Tibial nerve (tissue), 4 donors: ENCODE results near the gene C5. TPM values are rescaled to one million over a fixed set of nuclear protein-coding genes. Genes with fewer than 3 reads are reported as not detected.

ENCODE experiments used
- DNase-seq, 2 donors: peaks; one replicate each; pipeline ENCODE4 v3.0.0-alpha.2; 2019; ENCODE audit warnings: low spot score in 2 of 2
- H3K27ac ChIP-seq, 4 donors: fragments of 200-600 bp; sonication (generic) in 3 of 4; one replicate each; pipeline ENCODE4 v1.5.1; 2017 to 2019; ENCODE audit warnings: mild to moderate bottlenecking in 1 of 4
- H3K27me3 ChIP-seq, 2 donors: fragments of 200-600 bp; sonication (generic) in 1 of 2; one replicate each; pipeline versions ENCODE4 v1.5.1 to v1.6.0; 2017 to 2019
- H3K36me3 ChIP-seq, 3 donors: fragments of 200-600 bp; sonication (generic); one replicate each; pipeline ENCODE4 v1.5.1; 2018 to 2019
- H3K4me1 ChIP-seq, 4 donors: fragments of 200-600 bp; sonication (generic) in 3 of 4; one replicate each; pipeline ENCODE4 v1.5.1; 2017 to 2019
- H3K4me3 ChIP-seq, 4 donors: fragments of 200-600 bp; sonication (generic) in 3 of 4; one replicate each; pipeline ENCODE4 v1.5.1; 2017 to 2019; ENCODE audit warnings: mild to moderate bottlenecking in 1 of 4, moderate library complexity in 1 of 4
- H3K9me3 ChIP-seq, 4 donors: fragments of 200-600 bp; sonication (generic) in 3 of 4; one replicate each; pipeline ENCODE4 v1.5.1; 2017 to 2019
- EP300 ChIP-seq, 2 donors: sonication (generic); formaldehyde crosslinking; IDR thresholded peaks; one replicate each; pipeline ENCODE4 v1.6.1; 2017; ENCODE audit warnings: antibody characterized with exemption in 2 of 2, mild to moderate bottlenecking in 1 of 2
- POLR2A ChIP-seq, 2 donors: fragments of 450-650 bp; IDR thresholded peaks; one replicate each; pipeline ENCODE4 v1.6.1; 2017; ENCODE audit warnings: antibody characterized with exemption in 2 of 2, mild to moderate bottlenecking in 2 of 2, moderate library complexity in 2 of 2
- WGBS, 2 donors: methylation state at CpG; one replicate each; pipeline ENCODE4 v1.1.5; 2018; 5-methylcytosine and 5-hydroxymethylcytosine counted together
- total RNA-seq, 4 donors: library from RNA; depleted of rRNA; stranded (reverse); fragments of >200 nt; gene quantifications; one replicate each; pipeline ENCODE4 v1.1.0, GENCODE V29; 2016
- TF ChIP-seq, protein P1 (sequence below), 5 experiments: fragments of 200-600 bp in 3 of 5; fragments of 450-650 bp in 2 of 5; sonication (generic) in 3 of 5; IDR thresholded peaks; one replicate each; pipeline ENCODE4 v1.5.1; 2016 to 2019; ENCODE audit warnings: antibody characterized with exemption in 5 of 5, mild to moderate bottlenecking in 3 of 5, moderate library complexity in 2 of 5

The C5 gene
- total RNA-seq, 4 donors from 2014 or later, result 18.9 to 33.0 (median 23.2) TPM

DNA sequence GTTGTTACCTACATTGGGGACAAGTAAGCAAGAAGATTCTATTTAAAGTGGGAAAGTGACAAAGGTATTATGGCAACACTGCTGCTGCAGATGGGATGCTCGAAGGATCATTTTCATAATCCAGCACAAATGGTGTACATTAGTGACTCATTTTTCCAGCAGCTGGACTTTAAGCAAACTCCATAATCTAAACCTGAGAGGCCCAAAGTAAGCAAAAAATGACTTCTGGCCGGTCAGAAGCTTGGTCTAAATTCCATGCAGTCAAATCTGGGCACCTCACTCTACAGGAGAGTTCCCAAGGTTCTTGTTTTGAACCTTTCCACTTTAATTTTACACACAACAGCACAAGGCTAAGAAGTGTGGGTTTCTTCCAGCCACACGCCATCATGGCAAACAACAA lies 79.8 kb downstream of the C5 start:
- 69 to 76% methylated on average over 3 of the region's 3 CpGs for WGBS, 2 donors
- no peak for DNase-seq
- no peak overlapping the region for H3K27ac ChIP-seq
- H3K27me3 ChIP-seq, result no peaks in the 10 kb centered on the region
- H3K4me1 ChIP-seq, result peaks cover 0 to 17% (median 5%) of the 10 kb centered on the region in 4 donors
- H3K4me3 ChIP-seq, result no peak overlapping the region
- no peaks in the 10 kb centered on the region for H3K9me3 ChIP-seq
- TF ChIP-seq, protein P1, sequence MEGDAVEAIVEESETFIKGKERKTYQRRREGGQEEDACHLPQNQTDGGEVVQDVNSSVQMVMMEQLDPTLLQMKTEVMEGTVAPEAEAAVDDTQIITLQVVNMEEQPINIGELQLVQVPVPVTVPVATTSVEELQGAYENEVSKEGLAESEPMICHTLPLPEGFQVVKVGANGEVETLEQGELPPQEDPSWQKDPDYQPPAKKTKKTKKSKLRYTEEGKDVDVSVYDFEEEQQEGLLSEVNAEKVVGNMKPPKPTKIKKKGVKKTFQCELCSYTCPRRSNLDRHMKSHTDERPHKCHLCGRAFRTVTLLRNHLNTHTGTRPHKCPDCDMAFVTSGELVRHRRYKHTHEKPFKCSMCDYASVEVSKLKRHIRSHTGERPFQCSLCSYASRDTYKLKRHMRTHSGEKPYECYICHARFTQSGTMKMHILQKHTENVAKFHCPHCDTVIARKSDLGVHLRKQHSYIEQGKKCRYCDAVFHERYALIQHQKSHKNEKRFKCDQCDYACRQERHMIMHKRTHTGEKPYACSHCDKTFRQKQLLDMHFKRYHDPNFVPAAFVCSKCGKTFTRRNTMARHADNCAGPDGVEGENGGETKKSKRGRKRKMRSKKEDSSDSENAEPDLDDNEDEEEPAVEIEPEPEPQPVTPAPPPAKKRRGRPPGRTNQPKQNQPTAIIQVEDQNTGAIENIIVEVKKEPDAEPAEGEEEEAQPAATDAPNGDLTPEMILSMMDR (IDR thresholded peaks at IDR 0.05), result no peak
- TF ChIP-seq POLR2A (IDR thresholded peaks at IDR 0.05) (no peak), EP300 (IDR thresholded peaks at IDR 0.05) (no peak)
- H3K36me3 ChIP-seq, result peaks cover 0 to 19% (median 0%) of the 10 kb centered on the region in 3 donors

DNA sequence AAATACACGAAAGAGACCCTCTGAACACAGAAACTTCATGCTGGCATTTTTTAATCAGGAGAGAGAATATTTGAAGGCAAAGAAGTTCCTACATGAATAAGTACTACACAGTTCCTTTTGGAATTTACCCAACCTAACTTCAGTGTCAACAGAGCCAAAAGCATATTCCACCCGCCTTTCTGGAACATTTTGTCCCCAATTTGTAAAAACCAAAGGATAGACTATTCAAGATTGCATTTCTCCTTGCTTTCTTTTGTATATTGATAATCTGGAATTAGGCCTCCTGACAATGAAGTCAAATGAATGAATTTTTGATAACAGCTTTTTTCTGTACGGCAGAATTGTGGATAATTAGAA lies 84.1 kb downstream of the C5 start:
- H3K27ac ChIP-seq, result peak overlapping the region; percentile 76 to 91 (median 80)
- peak in 1 of 2 donors; percentile 20 for DNase-seq
- WGBS, 2 donors, result 21 to 38% methylated on average over 3 of the region's 3 CpGs
- no peak overlapping the region for H3K4me3 ChIP-seq
- H3K4me1 ChIP-seq, result peaks cover 0 to 23% (median 6%) of the 10 kb centered on the region in 4 donors
- no peaks in the 10 kb centered on the region for H3K27me3 ChIP-seq
- TF ChIP-seq, protein P1 (IDR thresholded peaks at IDR 0.05), result no peak
- TF ChIP-seq EP300 (IDR thresholded peaks at IDR 0.05) (peak; percentile 58 to 77), POLR2A (IDR thresholded peaks at IDR 0.05) (no peak)
- no peaks in the 10 kb centered on the region for H3K9me3 ChIP-seq
- H3K36me3 ChIP-seq, result peaks cover 0 to 29% (median 5%) of the 10 kb centered on the region in 3 donors

DNA sequence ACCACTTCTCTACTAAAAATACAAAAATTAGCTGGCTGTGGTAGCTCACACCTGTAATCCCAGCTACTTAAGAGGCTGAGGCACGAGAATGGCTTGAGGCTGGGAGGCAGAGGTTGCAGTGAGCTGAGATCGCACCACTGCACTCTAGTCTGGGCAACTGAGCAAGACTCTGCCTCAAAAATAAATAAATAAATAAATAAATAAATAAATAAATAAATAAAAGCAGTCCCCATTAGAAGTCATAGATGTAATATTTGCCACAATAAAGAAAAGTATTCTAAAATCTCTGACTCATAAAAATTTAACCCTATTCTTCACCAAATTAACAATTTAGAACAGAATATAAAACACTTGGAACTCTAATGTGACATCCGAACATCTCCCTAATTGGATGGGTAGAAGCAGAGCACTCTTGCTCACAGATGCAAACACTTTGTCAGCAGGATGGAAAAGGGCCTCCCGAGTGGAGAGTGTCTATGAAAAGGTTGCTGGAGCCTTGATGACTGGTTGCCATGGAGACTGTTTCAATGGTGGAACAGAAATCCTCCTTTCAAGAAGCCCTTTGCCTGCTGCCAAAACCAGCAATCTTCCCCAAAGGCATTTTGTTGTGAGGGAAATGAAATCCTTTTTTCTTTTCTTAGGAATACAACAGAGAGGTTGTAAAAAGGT lies 84.6 kb downstream of the C5 start:
- Histone ChIP-seq H3K9me3 (no peaks in the 10 kb centered on the region), H3K27ac (peak overlapping the region; percentile 55 to 91 (median 80)), H3K36me3 (peaks cover 0 to 30% (median 5%) of the 10 kb centered on the region in 3 donors), H3K4me1 (peaks cover 0 to 23% (median 6%) of the 10 kb centered on the region in 4 donors), H3K4me3 (no peak overlapping the region), H3K27me3 (no peaks in the 10 kb centered on the region)
- TF ChIP-seq EP300 (IDR thresholded peaks at IDR 0.05) (no peak), POLR2A (IDR thresholded peaks at IDR 0.05) (no peak)
- TF ChIP-seq, protein P1 (IDR thresholded peaks at IDR 0.05), result no peak
- 74 to 78% methylated on average over 4 of the region's 4 CpGs for WGBS, 2 donors
- DNase-seq, result peak in 1 of 2 donors; percentile 54

DNA sequence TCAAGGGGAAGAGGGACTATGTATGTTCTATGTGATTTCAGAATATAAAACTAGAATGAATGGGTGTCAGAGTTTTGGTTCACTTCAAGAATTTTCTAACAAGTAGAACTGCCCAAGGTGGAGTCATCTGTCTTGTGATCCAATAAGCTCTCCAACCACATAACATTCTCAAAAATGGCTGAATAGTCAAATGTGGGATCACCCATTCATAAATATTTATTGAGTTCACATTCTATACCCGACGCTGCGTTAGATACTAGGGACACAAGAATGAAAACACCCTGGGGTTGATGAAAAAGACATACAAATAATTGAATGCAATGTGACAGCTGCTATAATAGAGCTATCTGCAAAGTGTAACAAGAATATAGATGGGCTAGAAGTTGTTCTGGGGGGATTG lies 88.1 kb downstream of the C5 start:
- Histone ChIP-seq H3K9me3 (no peaks in the 10 kb centered on the region), H3K4me1 (peaks cover 0 to 22% (median 6%) of the 10 kb centered on the region in 4 donors), H3K4me3 (no peak overlapping the region), H3K36me3 (peaks cover 0 to 54% (median 5%) of the 10 kb centered on the region in 3 donors), H3K27ac (no peak overlapping the region), H3K27me3 (no peaks in the 10 kb centered on the region)
- no peak for DNase-seq
- 88 to 94% methylated on average over 3 of the region's 3 CpGs for WGBS, 2 donors
- TF ChIP-seq EP300 (IDR thresholded peaks at IDR 0.05) (no peak), POLR2A (IDR thresholded peaks at IDR 0.05) (no peak)
- TF ChIP-seq, protein P1 (IDR thresholded peaks at IDR 0.05), result no peak

DNA sequence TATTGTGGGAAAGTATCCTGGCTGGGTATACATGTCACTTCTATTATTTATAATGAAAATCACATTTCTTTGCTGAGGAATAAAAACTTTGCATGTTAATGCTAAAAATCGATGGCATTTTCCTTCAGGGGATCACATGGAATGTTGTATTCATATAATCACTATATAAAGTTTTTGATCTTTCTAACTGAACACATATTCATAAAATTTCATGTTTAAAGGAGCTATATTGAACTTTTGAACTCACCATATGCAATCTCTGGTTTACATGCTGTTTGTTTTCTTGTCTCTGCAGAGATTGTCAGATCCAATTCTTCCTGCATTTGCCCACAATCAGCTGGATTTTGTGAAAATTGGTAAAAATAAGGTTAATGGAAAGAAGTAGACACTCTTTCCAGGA lies 90.1 kb downstream of the C5 start:
- 45 to 51% methylated on average over 1 of the region's 1 CpG for WGBS, 2 donors
- TF ChIP-seq EP300 (IDR thresholded peaks at IDR 0.05) (no peak), POLR2A (IDR thresholded peaks at IDR 0.05) (no peak)
- TF ChIP-seq, protein P1 (IDR thresholded peaks at IDR 0.05), result no peak
- no peak overlapping the region for H3K4me3 ChIP-seq
- no peaks in the 10 kb centered on the region for H3K9me3 ChIP-seq
- DNase-seq, result no peak
- H3K27ac ChIP-seq, result no peak overlapping the region
- peaks cover 0 to 54% (median 5%) of the 10 kb centered on the region in 3 donors for H3K36me3 ChIP-seq
- H3K4me1 ChIP-seq, result peaks cover 0 to 3% (median 0%) of the 10 kb centered on the region in 4 donors
- no peaks in the 10 kb centered on the region for H3K27me3 ChIP-seq
